ENCODE measurements around the gene SPATA6L.

Gene SPATA6L

GRCh38 chr9:4581861-4582565, 84.3 kb downstream of the SPATA6L start:
- DNase-seq = no peak

GRCh38 chr9:4581035-4581760, 85.1 kb downstream of the SPATA6L start:
- DNase-seq = no peak

GRCh38 chr9:4579001-4579400, 87.3 kb downstream of the SPATA6L start:
- no peak for DNase-seq

- no peak for DNase-seq
These were observed 89.8 kb downstream of the SPATA6L start for GRCh38 chr9:4576448-4576847.

GRCh38 chr9:4575997-4576396, 90.3 kb downstream of the SPATA6L start:
- DNase-seq = no peak

GRCh38 chr9:4574657-4575243, 91.5 kb downstream of the SPATA6L start:
- DNase-seq = no peak

- no peak for DNase-seq
These were observed 92.5 kb downstream of the SPATA6L start for GRCh38 chr9:4573634-4574389.

GRCh38 chr9:4573176-4573575, 93.1 kb downstream of the SPATA6L start:
- no peak for DNase-seq

GRCh38 chr9:4572184-4572826, 94.0 kb downstream of the SPATA6L start:
- no peak for DNase-seq

GRCh38 chr9:4569101-4569500, 97.2 kb downstream of the SPATA6L start:
- DNase-seq = no peak

GRCh38 chr9:4567601-4568000, 98.7 kb downstream of the SPATA6L start:
- no peak for DNase-seq

- DNase-seq = no peak
These were observed 99.5 kb downstream of the SPATA6L start for GRCh38 chr9:4566806-4567205.

GRCh38 chr9:4563105-4563504, 103.2 kb downstream of the SPATA6L start:
- DNase-seq = no peak

GRCh38 chr9:4559261-4560182, 106.8 kb downstream of the SPATA6L start:
- DNase-seq = no peak

GRCh38 chr9:4558371-4558998, 107.8 kb downstream of the SPATA6L start:
- no peak for DNase-seq

GRCh38 chr9:4555236-4555635, 111.0 kb downstream of the SPATA6L start:
- DNase-seq = no peak

GRCh38 chr9:4553951-4554381, 112.3 kb downstream of the SPATA6L start:
- no peak for DNase-seq

GRCh38 chr9:4550777-4551484, 115.3 kb downstream of the SPATA6L start:
- DNase-seq = no peak

- DNase-seq = no peak
These were observed 116.5 kb downstream of the SPATA6L start for GRCh38 chr9:4549751-4550295.
